Stimulated activated CD4-positive, alpha-beta T cell treated with anti-CD3 and anti-CD28 coated beads, Interleukin-1b, Interleukin-23, amount 100 ng/mL, for 24 hours (primary cell): Measurements from ENCODE around the gene SERPINI1.
"Not testable (repeated sequence)": the region's sequence is repeated elsewhere in the genome, so short reads cannot be mapped to it uniquely, and the experiment has no call there.

Experiments
- DNase-seq, 4 experiments: peaks; one replicate each; pipeline ENCODE4 v3.0.0-alpha.2; 2020; ENCODE audit warnings: low read depth in 4 of 4, low spot score in 1 of 4

SERPINI1 gene

DNA sequence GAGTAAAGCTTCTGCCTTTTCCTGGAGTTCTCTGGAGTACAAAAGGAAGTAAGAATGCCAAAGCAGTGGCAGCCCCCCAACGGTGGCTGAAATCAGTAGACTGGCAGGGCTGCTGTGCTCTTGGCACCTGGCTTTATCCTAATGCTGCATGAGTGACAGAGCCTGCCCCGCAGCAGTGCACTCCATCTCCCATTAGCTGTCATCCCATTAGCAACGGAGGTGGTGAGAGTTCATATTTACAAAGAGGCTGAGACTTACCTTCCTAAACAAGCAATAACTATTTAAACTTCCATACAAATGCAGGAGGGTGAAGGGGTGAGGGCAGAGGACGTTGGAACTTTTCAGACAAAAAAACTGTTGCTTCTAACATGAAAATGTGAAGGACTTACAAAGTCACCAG, 51.9 kb downstream of the SERPINI1 start:
- no peak for DNase-seq

DNA sequence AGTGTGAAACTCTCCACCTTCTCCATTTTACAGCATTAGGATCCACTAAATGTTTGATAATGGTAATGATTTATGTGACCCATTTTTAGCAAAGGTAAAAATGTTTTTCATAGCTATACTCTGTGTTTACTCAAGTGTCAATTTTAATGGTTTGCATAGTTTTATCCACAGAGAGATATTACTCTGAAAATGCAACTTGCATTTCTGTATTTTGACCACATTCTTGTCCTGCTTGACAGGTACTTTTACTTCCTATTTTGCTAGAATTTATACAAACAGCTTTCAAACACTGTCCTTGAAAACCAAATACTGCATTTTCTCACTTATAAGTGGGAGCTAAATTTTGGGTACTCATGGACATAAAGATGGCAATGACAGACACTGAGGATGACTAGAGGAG, 62.9 kb downstream of the SERPINI1 start:
- no peak for DNase-seq

DNA sequence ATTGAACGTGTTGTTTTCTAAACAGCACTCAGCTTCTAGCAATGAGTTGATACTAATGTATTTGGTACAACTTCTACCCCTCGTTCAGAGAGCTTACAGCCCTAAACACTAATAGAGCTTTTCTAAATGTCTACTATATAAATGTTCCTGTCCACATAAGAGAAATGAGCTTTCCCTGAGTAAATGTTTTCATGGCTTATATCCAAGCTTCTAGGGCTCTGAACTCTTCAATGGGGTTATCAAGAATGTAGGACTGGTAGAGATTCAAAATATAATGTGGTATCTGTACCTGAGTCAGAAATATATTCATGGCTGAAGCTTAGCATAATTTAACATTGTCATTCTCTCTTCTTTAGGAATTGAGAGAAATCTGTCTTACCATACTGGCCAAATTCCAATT, 73.4 kb downstream of the SERPINI1 start:
- DNase-seq, result no peak

DNA sequence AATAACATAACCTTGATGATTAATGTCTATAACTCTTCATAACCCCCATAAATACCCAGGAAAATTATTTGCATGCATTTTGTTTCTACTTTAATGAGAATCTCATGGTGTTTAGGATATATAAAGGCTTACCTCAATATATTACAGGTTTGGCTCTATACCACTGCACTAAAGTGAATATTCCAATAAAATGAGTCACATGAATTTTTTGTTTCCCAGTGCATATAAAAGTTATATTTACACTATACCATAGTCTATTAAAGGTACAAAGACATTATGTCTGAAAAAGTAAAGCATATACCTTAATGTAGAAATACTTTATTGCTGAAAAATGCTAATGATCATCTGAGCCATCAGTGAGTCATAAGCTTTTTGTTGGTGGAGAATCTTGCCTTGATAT, 74.7 kb downstream of the SERPINI1 start:
- no peak for DNase-seq

DNA sequence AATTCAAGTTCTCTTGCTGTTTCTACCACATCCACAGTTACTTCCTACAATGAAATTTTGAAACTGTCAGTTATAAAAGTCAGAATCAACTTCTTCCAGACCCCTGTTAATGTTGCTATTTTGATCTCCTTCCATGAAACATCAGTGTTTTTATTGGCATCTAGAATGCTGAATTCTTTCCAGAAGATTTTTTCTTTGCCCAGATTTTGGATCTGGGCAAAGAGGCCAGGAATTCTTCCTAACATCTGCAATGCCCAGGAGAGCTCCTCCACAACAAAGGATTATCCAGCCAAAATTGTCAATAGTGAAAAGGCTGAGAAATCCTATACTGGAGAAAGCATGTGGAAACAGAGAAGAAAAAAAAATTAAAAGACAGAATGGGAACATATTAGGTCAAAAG, 75.5 kb downstream of the SERPINI1 start:
- DNase-seq, result no peak

DNA sequence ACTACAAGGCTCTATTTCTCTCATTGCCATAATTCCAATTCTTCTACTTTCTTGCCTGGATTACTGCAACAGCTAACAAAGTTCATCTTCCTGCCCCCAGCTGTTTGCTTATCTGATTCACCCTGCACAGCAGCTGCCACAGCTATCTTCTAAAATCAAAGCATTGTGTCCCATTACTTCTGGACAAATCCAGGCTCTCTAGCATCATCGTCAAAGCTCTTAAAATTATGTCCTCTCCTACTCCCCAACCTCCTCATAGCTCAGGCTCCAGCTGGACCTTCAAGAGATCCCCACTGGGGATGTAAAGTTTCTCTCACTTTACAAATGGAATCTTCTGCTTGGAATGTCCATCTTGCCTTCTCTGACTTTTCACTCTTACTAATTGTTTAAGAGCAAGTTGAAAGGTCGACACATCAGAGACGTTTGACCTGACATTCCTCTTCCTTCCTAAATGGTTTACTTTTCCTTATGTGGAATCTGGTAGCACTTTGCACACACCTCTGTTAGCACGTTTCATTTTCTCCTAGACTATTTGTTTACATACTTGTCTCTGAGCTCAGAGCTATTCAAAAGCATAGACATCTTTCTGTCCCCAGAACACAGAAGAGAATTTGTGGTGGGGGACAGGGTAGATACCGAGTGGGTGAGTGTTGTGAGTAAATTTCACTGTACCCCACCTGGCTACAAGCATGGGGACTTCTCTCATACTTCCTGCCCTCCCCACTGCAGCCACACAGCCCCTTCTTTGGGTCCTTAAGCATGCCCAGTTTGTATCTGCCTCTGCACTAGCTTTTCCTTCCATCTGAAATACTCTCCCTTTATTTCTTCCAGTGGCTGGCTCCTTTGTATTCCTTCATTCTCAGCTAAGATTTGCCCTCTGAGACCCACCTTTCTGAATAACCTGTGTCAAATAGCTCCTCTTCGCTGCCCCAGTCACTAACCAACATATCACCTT, 77.9 kb downstream of the SERPINI1 start:
- no peak for DNase-seq

DNA sequence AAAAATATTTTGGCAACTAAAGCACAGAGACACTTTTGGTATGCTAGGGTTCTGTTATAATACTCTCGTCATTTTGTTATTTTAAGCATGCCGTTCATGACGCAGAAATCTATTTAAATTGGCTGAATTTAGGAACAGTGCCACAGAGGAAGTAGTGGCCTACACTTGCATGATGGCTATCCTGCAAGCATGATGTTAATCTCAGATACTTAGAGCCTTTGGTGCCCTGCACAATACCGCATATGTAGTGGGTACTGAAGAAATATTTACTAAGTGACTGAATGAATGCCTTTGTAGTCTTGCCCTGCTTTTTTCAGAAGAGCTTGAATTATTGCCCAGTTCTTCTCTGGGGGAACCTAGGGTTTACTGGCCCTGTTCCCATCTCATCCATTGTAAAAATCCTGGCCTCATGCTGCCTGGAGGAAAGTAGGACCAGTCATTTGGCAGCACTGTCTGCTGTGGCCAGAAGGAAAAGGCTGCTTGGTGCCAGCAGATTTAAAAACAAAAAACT, 79.0 kb downstream of the SERPINI1 start:
- no peak for DNase-seq

DNA sequence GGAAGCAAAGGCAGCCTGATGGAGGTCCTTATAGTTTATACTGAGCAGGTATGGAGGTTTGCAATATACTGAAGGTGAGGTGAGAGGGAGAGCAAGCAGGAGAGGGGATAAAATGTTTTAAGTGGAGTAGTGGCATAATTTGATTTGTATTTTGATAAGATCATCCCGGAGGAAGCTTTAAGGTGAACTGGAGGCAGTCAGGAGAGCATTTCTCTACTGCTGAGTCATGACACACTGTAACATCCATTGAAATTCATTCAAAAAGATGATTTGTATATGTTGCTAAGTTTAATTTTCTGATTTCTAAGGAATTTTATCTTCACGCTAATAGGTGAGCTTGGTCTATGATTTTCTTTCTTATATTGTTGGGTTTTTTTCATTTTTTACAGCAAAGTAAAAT, 81.4 kb downstream of the SERPINI1 start:
- DNase-seq, result no peak

DNA sequence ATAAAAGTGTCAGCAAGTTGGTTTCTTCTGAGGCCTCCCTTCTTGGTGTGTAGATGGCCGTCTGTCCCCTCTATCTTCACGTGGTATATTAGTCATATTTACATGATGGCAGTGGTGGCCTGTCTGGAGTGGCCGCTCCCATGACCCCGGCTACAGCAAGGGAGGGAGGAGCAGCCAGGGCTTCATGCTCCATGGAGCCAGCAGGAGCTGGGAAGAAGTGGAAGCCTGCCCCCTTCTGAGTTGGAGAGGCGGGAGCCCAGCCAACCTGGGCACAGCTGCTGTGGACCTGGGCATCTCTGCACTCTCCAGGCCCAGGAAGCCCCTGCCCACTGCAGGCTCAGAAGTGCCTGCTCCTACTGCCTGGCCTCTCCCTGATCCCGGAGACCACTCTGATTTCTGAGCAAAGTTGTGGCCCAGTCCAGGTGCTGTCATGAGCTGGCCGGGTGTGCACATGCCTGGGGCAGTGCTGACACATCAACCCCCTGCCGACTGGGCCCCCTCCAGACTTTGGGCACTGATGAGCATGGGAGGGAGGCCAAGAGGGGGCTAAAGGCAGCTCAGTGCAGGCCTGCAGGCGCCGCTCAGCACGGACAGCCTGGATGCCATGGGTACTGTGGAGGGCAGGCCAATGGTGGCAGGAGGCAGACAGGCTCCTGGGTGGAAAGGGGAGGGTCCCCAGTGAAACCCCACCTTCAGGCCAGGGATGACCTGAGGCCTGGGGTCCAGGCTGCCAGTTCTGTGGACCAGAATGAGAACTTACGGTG, 84.8 kb downstream of the SERPINI1 start:
- DNase-seq, result no peak

DNA sequence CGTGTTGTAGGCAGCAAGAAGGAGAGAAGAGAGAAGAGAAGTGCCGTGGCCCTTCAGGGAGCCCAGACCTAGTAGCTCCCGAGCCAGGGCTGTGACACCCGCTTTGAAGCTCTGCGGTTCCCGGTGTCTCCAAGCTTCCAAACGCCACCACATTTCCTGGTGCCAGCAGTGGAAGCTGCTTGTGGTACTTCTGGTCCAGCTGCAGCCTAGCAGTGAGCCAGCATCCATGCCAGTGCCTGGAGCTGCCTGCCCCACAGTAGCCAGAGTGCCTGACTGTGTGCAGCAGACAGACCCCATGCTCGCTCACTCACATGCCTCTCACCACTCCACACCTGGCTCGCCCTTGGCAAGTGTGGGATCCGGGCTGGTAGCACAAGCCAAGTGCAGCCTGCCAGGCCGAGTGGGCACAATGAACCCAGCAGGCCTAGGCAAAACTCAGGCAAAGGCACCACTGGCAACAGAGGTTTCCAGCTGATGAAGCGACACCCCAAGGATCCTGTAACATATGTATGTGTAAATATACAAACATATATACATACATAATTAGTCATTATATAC, 85.8 kb downstream of the SERPINI1 start:
- DNase-seq, result no peak

DNA sequence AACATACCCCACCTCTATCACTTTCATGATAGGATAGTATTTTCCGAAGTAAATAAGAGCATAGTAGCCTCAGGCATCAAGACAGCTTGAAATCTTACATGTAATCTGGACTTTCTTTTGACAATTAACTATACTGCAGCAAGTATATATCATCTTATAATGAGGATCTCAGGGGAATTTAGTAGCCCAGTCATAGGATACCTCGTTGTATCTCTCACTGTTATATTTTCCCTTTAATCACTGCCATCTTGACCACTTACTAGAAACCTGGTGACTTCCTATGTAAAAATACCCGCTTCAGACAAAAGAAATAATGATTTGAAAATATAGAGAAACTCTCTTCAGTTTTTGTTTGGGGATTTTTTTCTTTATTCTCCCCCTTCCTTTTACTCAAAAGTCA, 88.2 kb downstream of the SERPINI1 start:
- no peak for DNase-seq

DNA sequence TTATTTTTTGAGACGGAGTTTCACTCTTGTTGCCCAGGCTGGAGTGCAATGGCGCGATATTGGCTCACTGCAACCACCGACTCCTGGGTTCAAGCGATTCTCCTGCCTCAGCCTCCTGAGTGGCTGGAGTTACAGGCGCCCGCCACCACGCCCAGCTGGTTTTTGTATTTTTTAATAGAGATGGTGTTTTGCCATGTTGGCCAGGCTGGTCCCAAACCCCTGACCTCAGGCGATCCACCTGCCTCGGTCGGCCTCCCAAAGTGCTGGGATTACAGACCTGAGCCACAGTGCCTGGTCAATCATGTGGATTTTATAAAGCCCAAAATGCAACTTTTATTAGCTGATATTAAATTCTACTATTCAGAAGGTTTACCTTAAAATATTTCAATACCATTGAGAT, 92.1 kb downstream of the SERPINI1 start:
- DNase-seq, result not testable (repeated sequence)

DNA sequence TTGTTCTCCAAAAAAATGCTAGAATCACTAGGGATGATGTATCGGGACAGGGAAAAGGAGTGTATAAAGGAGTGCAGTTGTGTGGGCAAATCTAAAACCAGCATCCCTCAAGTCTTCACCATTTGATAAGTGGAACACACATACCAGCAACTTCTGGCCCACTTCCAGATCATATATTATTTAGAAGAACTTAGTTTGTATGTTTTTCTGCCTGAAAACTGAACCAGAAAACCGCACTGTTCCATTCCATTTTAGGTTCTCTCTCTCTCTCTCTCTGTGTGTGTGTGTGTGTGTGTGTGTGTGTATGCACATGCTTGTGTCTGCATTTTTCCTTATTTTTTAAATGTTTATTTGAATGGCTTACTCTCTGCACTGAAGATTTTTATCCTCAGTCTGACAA, 93.5 kb downstream of the SERPINI1 start:
- no peak for DNase-seq

DNA sequence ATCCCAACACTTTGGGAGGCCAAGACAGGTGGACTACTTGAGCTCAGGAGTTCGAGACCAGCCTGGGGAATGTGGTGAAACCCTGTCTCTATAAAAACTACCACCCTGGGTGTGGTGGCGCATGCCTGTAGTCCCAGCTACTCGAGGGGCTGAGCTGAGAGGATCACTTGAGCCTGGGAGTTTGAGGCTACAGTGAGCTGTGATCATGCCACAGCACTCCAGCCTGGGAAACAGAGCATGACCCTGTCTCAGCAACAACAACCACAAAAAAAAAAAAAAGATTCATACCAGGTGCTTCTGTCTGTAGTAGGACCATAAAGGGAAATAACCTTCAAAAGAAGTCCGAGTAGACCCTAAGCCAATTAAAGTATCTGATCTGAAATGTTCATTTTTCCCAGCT, 94.5 kb downstream of the SERPINI1 start:
- DNase-seq, result no peak

DNA sequence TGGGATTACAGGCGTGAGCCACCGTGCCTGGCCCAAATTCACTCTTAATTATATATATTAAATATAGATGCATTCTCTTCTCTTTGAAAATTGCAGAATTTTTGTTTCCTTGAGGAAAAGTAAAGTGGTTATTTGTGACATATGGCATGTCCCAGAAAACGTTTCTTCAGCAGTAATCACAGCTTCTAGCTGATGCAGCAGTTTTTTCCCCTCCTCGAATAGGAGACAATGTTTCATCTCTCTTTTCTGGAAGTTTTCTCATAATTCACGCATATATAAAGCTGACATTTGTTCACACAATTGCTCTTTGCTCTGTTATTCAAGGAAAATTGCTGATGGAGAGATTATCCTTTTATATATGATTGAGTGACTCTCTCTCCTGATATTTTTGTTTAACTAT, 99.8 kb downstream of the SERPINI1 start:
- no peak for DNase-seq

DNA sequence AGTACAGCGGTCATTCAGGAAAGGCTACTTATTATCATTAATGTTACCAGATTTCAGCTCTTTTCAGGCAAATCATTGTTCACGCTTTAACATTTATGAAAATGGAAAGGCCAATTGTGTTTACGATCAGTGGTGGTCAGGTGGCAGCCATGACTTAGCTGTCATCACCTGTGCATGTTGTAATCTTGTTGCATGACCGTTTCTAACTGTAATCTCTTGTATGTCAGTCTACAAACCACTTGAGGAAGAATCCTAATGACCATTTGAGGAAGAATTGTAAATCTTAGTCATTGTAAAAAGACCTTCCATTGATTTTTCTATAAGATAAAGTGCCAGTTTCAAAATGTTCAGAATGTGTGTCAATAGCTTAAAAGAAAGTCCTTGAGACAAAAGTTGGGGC, 100.4 kb downstream of the SERPINI1 start:
- DNase-seq, result no peak

DNA sequence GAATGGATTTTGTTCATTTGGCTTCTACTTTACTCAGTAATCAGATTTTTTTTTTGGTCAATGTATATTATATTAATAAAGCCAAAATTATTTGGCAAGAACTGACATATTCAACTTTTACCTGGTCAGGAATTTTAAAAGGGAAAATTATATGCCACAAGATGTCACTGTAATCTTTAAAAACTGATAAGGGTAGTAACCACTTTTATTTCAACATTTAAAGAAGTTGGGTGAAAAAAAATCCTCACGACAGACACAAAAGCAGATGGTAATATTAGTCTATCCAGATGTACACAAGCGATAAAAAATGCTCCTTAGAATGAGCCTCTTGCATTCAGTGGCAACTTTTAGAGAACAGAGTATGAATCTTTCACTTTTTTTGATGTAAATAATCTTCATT, 101.9 kb downstream of the SERPINI1 start:
- DNase-seq, result no peak

DNA sequence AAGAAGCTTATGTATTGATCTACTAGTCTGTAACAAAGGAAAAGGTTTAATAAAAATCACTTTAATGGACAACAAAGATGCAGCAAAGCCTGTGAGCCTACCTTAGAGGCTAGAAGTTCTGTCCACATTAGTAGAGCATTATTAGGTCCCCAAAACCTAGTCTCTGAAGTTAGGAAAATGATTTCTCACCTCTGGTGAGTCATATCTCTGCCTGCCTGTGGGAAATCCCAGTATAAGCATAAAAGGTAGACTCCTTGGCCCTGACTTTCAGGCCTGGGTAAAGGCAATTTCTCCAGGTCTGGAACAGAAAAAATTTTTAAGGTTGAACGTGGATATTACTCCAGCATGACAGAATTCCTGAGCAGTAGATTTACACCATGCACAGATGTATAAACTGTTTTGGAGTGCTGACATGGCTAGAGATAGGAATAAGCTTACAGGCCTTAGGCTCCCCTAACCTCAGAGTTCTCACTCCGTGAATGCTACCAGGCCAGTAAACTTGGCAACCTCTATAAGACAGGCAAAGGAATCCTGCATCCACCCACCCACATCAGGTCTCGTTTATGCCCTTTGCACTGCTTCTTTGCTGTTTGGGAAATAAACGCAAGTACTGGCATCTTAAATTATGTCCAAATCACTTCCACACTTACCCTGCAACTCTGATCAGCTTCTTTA, 104.1 kb downstream of the SERPINI1 start:
- no peak for DNase-seq

DNA sequence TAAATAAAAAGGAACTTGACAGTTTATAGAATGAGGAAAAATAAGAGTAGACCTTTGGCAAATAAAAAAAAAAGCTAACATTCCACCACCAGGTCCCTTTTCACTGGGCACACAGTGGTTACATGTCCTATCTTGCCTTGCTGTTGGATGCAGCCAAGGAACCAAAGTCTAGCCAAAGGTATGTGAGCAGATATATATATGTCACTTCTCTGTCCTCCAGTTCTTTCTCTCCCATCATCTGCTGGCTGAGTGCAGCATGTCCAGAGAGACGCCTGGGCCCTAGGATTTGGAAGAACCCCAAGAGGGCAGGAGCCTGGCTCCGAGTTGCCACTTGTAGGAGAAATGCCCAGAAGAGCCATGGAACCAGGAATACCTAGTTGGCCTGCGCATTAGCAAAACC, 104.7 kb downstream of the SERPINI1 start:
- DNase-seq, result no peak

DNA sequence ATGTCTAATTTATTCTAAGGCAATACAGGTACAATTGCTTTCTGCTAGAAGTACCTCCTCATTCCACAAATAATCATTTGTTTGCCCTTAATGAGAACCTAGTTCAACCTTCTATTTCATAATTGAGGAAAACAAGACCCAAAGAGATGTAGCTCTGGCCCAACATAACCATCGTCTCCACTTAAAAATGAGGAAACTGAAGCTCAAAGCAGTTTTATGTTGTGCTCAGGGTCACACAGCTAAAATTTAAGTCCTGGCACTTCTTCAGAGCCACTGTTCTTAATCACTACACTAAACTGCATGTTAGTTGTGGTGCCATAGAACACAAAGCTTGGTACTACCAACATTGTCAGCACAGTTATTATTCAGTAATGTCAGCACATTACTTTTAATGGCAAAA, 108.0 kb downstream of the SERPINI1 start:
- DNase-seq, result no peak

DNA sequence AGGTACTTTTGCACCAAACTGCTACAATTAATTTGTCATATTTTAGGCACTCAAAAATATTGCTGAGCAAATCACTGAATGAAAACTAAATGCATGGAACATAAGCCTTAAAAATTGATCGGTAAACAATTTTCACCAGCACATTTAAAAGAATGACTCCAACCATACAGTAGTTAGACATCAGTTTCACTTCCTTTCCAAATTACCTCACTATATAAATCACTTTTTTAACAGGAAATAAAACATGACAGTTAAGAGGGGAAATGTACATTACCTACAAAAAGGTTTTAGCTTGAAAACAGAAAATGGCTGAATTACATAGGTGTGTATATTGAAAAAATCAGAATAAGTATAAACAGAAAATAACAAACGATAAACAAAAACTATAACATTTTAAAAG, 108.4 kb downstream of the SERPINI1 start:
- DNase-seq, result no peak
